Muscle of leg (tissue), 11 donors: ENCODE results near the gene TUBD1. TPM values are rescaled to one million over a fixed set of nuclear protein-coding genes. Genes with fewer than 3 reads are reported as not detected.
"Not testable (repeated sequence)": the region's sequence is repeated elsewhere in the genome, so short reads cannot be mapped to it uniquely, and the experiment has no call there.

Experiments
- DNase-seq: peaks from one replicate; pipeline ENCODE4 v3.0.0; 2013
- H3K27ac ChIP-seq: one replicate; pipeline ENCODE4 v1.5.1; 2013; ENCODE audit warnings: mild to moderate bottlenecking, low read length, control low read depth
- H3K27me3 ChIP-seq: one replicate; pipeline ENCODE4 v1.6.1; 2013; ENCODE audit warnings: low read length; ENCODE audit not compliant: control insufficient read depth, insufficient read depth
- H3K36me3 ChIP-seq: one replicate; pipeline ENCODE4 v1.6.1; 2013; ENCODE audit warnings: low read length; ENCODE audit not compliant: control insufficient read depth, insufficient read depth
- H3K4me1 ChIP-seq: one replicate; pipeline ENCODE4 v1.6.1; 2013; ENCODE audit warnings: low read length; ENCODE audit not compliant: control insufficient read depth, insufficient read depth
- H3K4me3 ChIP-seq: one replicate; pipeline ENCODE4 v1.5.1; 2013; ENCODE audit warnings: low read length, control low read depth
- H3K9me3 ChIP-seq: replicated peaks from 2 replicates; pipeline ENCODE4 v1.6.1; 2013; ENCODE audit warnings: low read depth, low read length; ENCODE audit not compliant: control insufficient read depth
- WGBS: methylation state at CpG from one replicate; pipeline ENCODE4 v1.1.5; 2013; ENCODE audit warnings: missing lambda C conversion rate; ENCODE audit not compliant: insufficient coverage; 5-methylcytosine and 5-hydroxymethylcytosine counted together
- polyA plus RNA-seq, 8 donors: library from polyadenylated mRNA; unstranded; fragments of 120-200 nt; gene quantifications; one replicate each; pipeline versions ENCODE4 v1.2.1 to v1.2.3, GENCODE V29; 2013; ENCODE audit warnings: inconsistent platforms in 1 of 8, low replicate concordance in 1 of 8; ENCODE audit not compliant: insufficient read length in 8 of 8, insufficient read depth in 1 of 8
- total RNA-seq: library from RNA; stranded (reverse); fragments of 120-200 nt; gene quantifications from one replicate; pipeline ENCODE4 v1.2.4, GENCODE V29; 2013

The TUBD1 gene
- total and polyA plus RNA-seq, 9 donors = 7.2 to 12.4 (median 9.9) TPM

GRCh38 chr17:59858167-59858816 is 34.5 kb downstream of the TUBD1 start:
- DNase-seq = peak; percentile 56
- no CpG with 5 or more reads among the region's 5 CpGs for WGBS
- Histone ChIP-seq H3K36me3 (peaks cover 8% of the 10 kb centered on the region), H3K9me3 (no peaks in the 10 kb centered on the region), H3K4me1 (no peaks in the 10 kb centered on the region), H3K27ac (peak overlapping the region; percentile 43), H3K27me3 (no peaks in the 10 kb centered on the region), H3K4me3 (no peak overlapping the region)

- Histone ChIP-seq H3K4me1 (no peaks in the 10 kb centered on the region), H3K36me3 (peaks cover 5% of the 10 kb centered on the region), H3K9me3 (no peaks in the 10 kb centered on the region), H3K27me3 (no peaks in the 10 kb centered on the region), H3K27ac (no peak overlapping the region), H3K4me3 (no peak overlapping the region)
- no peak for DNase-seq
- WGBS = 79% methylated on average over 3 of the region's 3 CpGs
These were observed 35.6 kb downstream of the TUBD1 start for GRCh38 chr17:59856859-59857794.

- not testable (repeated sequence) for H3K27ac ChIP-seq, H3K4me3 ChIP-seq, H3K4me1 ChIP-seq, H3K36me3 ChIP-seq, DNase-seq, H3K9me3 ChIP-seq, H3K27me3 ChIP-seq
- WGBS = 93% methylated on average over 5 of the region's 10 CpGs
These were observed 38.6 kb downstream of the TUBD1 start for GRCh38 chr17:59853919-59854729.

GRCh38 chr17:59853168-59853918 is 39.4 kb downstream of the TUBD1 start:
- Histone ChIP-seq H3K4me1 (peaks cover 10% of the 10 kb centered on the region), H3K27ac (no peak overlapping the region)
- WGBS = 58% methylated on average over 5 of the region's 14 CpGs

GRCh38 chr17:59852847-59853167 is 39.9 kb downstream of the TUBD1 start:
- H3K4me3 ChIP-seq, H3K27me3 ChIP-seq, H3K9me3 ChIP-seq, DNase-seq, H3K27ac ChIP-seq, H3K36me3 ChIP-seq: not testable (repeated sequence)
- WGBS = 97% methylated on average over 5 of the region's 7 CpGs
- H3K4me1 ChIP-seq = peaks cover 11% of the 10 kb centered on the region

More at GRCh38 chr17:59853168-59853918, 39.4 kb downstream of the TUBD1 start:
- Histone ChIP-seq H3K36me3 (no peaks in the 10 kb centered on the region), H3K27me3 (no peaks in the 10 kb centered on the region), H3K9me3 (no peaks in the 10 kb centered on the region), H3K4me3 (no peak overlapping the region)
- no peak for DNase-seq

GRCh38 chr17:59851439-59852375 is 41.0 kb downstream of the TUBD1 start:
- peaks cover 18% of the 10 kb centered on the region for H3K4me1 ChIP-seq
- DNase-seq = peak; percentile 63

GRCh38 chr17:59850311-59850710 is 42.4 kb downstream of the TUBD1 start:
- peaks cover 31% of the 10 kb centered on the region for H3K4me1 ChIP-seq

More at GRCh38 chr17:59851439-59852375, 41.0 kb downstream of the TUBD1 start:
- Histone ChIP-seq H3K36me3 (no peaks in the 10 kb centered on the region), H3K4me3 (no peak overlapping the region), H3K27me3 (no peaks in the 10 kb centered on the region), H3K27ac (peak overlapping the region; percentile 69), H3K9me3 (no peaks in the 10 kb centered on the region)
- 28% methylated on average over 3 of the region's 14 CpGs for WGBS

GRCh38 chr17:59848778-59849177 is 44.0 kb downstream of the TUBD1 start:
- 65% methylated on average over 3 of the region's 7 CpGs for WGBS
- no peak for DNase-seq

More at GRCh38 chr17:59850311-59850710, 42.4 kb downstream of the TUBD1 start:
- DNase-seq, H3K4me3 ChIP-seq, H3K36me3 ChIP-seq, H3K27ac ChIP-seq, H3K27me3 ChIP-seq, H3K9me3 ChIP-seq: not testable (repeated sequence)
- WGBS = 81% methylated on average over 6 of the region's 15 CpGs

GRCh38 chr17:59848385-59848668 is 44.4 kb downstream of the TUBD1 start:
- Histone ChIP-seq H3K9me3 (no peaks in the 10 kb centered on the region), H3K4me3 (no peak overlapping the region), H3K4me1 (peaks cover 35% of the 10 kb centered on the region), H3K27me3 (no peaks in the 10 kb centered on the region), H3K27ac (no peak overlapping the region), H3K36me3 (no peaks in the 10 kb centered on the region)
- no peak for DNase-seq
- no CpG with 5 or more reads among the region's 6 CpGs for WGBS

More at GRCh38 chr17:59848778-59849177, 44.0 kb downstream of the TUBD1 start:
- Histone ChIP-seq H3K27me3 (no peaks in the 10 kb centered on the region), H3K4me1 (peaks cover 35% of the 10 kb centered on the region), H3K4me3 (no peak overlapping the region), H3K27ac (no peak overlapping the region), H3K9me3 (no peaks in the 10 kb centered on the region), H3K36me3 (no peaks in the 10 kb centered on the region)
